ENCODE data around the gene SLC51A.
"Not testable (repeated sequence)": the region's sequence is repeated elsewhere in the genome, so short reads cannot be mapped to it uniquely, and the experiment has no call there.

The SLC51A gene

GRCh38 chr3:196216089-196216564 is at the start of gene SLC51A:
Gene SLC51A, plus strand, starts transcription at chr3:196216534. Its CDS starts 179 bp downstream, at chr3:196216713.
- no peak for DNase-seq

- DNase-seq: no peak
Observed at GRCh38 chr3:196166741-196167140, 49.6 kb upstream of the SLC51A start.

- DNase-seq: no peak
Observed at GRCh38 chr3:196168808-196169391, 47.4 kb upstream of the SLC51A start.

GRCh38 chr3:196169836-196170240 is 46.5 kb upstream of the SLC51A start:
- no peak for DNase-seq

- DNase-seq: not testable (repeated sequence)
Observed at GRCh38 chr3:196170296-196170695, 46.0 kb upstream of the SLC51A start.

GRCh38 chr3:196174652-196175051 is 41.7 kb upstream of the SLC51A start:
- DNase-seq: no peak

GRCh38 chr3:196175116-196175625 is 41.2 kb upstream of the SLC51A start:
- no peak for DNase-seq

GRCh38 chr3:196175722-196176121 is 40.6 kb upstream of the SLC51A start:
- DNase-seq: no peak

- no peak for DNase-seq
Observed at GRCh38 chr3:196177567-196177966, 38.8 kb upstream of the SLC51A start.

- no peak for DNase-seq
Observed at GRCh38 chr3:196177967-196178366, 38.4 kb upstream of the SLC51A start.

- DNase-seq: no peak
Observed at GRCh38 chr3:196178993-196179379, 37.3 kb upstream of the SLC51A start.

- no peak for DNase-seq
Observed at GRCh38 chr3:196179380-196180308, 36.7 kb upstream of the SLC51A start.

- DNase-seq: no peak
Observed at GRCh38 chr3:196180346-196180745, 36.0 kb upstream of the SLC51A start.

GRCh38 chr3:196181127-196181546 is 35.2 kb upstream of the SLC51A start:
- DNase-seq: no peak

GRCh38 chr3:196184169-196184432 is 32.2 kb upstream of the SLC51A start:
- not testable (repeated sequence) for DNase-seq

GRCh38 chr3:196184881-196185280 is 31.5 kb upstream of the SLC51A start:
- no peak for DNase-seq

GRCh38 chr3:196186651-196187573 is 29.4 kb upstream of the SLC51A start:
- DNase-seq: no peak

- DNase-seq: no peak
Observed at GRCh38 chr3:196189566-196190347, 26.6 kb upstream of the SLC51A start.

- no peak for DNase-seq
Observed at GRCh38 chr3:196192036-196192523, 24.3 kb upstream of the SLC51A start.

- DNase-seq: no peak
Observed at GRCh38 chr3:196192524-196193051, 23.7 kb upstream of the SLC51A start.

- no peak for DNase-seq
Observed at GRCh38 chr3:196193133-196193735, 23.1 kb upstream of the SLC51A start.
